HG02840 (cell line): Measurements from ENCODE around the gene CTNNA2.

Experiments
- ATAC-seq: cut with Tn5 transposase; IDR thresholded peaks from one replicate; pipeline ENCODE4 v1.9.1; 2021; ENCODE audit warnings: mild to moderate bottlenecking, moderate library complexity, moderate number of reproducible peaks; ENCODE audit not compliant: unreplicated experiment, low FRiP score

CTNNA2 gene

DNA sequence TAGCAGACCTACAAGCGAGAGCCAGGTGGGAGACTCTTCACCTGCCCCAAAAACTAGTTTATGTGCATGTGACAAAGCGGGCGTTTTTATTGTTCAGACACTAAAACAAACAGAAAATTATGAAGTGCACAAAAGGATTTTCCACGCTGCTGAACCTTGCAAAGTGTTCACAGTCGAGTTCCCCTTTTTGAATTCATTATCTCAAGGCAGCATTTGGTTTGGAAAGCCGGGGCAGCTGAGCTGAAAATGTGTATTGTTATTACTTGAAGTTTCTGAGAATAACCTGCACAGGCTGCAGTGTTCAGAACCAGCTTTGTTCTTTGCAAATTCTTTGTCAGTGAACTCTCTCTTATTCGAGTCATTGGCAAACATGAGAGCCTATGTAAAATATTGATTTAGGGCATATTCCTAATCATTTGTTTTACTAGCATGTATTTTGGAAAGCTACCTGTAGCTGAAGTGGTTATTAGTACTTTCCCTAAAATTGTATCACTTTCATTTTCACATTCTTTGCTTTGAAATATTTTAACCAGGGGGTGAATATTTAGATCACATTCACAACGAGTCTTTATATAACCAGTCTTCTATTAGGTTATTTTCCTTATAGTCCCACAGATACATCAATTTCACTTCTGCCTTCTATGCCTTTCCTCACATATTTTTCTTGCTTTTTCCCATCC is 732.2 kb downstream of the CTNNA2 start:
- ATAC-seq: no peak

DNA sequence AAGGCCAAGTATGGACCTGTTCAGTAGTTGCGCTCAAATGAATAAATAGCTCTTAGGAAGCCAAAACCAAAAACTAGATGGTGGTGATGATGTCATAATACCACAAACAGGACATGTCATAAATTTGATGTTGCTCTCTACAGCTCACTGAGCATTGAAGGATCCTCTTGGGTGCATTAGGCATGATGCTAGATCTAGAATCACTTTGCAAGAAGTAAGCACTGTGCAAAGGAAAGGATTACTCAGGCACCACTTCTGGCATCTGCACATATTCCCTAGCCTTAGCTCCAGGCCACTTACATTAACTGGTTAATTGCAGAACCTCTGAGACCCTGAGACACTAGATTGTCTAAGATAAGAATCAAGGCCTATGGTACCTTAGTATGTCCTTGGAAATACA is 733.7 kb downstream of the CTNNA2 start:
- no peak for ATAC-seq

DNA sequence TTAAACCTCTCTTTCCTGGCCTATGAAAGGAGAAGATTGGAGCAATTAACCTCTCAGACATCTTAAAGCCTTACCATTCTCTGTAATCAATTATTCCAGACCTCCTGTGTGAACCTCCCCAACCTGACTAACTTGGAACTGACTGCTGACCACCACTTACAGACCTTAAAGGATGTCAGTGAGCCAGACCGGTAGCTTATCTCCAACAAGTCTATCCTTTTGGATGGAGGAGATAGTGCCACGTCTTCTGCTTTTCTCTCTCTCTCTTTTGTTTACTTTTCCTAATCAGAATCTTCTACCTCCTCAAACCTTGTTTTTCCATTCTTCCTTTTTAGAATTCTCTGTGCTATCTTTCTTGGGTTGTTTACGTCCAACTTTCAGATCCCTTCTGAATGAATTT is 734.5 kb downstream of the CTNNA2 start:
- no peak for ATAC-seq

DNA sequence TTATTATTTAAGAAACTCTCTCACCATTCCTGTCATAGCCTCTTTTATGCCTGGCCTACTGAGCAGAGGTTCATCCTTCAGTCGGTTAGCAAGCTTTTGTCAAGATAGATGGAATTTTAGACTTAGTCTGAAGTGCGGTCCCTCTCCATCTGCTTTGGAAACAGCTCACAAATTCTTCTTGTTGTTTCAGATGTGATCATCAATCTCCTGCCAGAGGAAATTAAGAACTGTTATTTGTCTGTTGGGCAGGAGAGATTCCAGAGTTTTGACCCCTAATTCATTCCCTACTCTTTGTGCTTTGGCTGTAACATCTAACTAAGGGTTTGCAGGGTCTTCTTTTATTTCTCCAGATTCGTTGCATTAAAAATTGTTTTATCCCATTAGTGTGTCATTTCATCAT is 735.3 kb downstream of the CTNNA2 start:
- no peak for ATAC-seq

DNA sequence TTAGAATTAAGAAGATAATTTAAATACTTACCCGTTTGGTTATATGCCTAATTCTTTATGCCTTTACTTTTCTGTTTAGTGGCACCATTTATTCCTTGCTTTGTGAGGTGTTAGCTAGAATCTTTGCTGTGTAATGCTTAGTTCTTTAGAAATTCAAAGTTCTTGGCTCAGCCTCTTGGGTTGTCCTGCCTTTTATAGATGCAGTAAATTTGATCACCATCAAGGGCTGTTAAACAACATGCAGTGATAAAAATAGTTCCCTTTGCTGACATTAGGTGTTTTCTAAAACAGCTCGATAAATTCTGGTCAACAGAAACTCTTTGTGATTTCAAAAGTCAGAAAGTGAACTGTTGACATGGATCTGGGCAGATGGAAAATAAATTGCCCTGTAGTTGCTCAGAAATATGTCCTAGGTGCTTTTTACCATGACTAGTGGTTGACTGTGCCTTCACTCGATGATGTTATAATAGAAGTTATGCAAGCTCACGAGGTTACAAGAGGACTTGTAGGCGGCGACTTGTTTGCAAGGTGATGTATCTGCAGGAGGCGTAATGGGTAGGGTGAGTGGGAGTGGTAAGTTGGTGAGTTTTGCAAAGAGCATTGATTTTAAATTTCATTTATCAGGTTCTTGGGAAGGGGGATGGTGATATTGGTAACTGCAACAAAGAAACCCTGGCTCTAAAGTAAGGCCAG is 739.6 kb downstream of the CTNNA2 start:
- ATAC-seq: no peak

DNA sequence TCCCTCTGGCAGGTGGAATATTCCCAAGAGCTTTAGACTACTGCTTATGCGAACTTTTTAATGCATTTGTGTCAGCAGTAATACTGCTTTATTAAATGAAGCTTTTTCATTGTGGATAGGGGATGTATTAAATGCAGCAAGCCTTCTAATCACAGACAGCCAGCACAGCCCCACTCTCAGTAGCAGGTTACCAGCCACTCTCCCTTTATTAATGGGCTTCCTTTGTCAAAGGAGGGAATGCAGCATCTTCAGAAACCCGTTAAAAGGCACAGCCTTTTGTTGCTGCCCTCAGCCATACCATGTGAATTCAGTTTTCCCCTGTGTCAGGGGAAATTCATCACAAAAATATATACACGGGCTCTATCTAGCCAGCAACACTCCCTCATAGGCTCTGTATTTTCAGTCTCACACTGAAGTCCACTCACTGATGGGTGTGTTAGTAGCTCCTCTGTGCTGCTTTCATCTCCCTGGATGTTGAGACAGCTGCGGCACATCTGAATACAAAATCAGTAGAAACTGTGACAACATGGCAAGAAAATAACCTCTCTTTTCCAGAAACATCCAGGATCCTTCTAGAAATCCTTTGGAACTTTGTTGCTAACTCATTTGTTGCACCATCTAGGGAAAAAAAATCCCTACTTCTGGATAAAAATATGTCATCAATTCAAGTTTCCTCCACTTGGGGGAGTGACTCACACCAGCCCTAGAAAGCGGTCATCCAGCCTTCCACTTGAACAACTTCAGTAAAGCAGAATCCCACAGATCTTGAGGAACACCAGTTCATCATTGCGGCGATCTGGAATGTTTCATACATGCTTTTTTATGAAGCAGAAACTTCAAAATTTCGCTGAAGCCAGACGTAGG is 743.3 kb downstream of the CTNNA2 start:
- no peak for ATAC-seq

DNA sequence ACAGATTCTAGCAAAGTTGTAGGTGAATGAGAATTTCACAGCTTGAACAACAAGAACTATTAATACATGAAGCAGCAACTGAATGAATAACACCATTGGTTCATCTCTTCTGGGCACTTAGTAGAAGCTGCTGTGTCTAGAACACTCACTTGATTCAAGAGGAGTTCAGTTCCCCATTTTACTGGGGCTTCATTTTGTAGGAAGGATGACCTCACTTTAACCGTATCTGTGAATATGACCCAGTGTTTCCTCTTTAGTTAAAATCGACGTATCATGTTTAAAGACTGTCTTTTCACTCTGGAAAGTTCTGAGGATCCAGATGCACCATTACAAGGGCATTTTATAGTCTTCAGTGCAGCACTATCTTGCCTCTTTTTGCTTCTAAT is 743.9 kb downstream of the CTNNA2 start:
- no peak for ATAC-seq

DNA sequence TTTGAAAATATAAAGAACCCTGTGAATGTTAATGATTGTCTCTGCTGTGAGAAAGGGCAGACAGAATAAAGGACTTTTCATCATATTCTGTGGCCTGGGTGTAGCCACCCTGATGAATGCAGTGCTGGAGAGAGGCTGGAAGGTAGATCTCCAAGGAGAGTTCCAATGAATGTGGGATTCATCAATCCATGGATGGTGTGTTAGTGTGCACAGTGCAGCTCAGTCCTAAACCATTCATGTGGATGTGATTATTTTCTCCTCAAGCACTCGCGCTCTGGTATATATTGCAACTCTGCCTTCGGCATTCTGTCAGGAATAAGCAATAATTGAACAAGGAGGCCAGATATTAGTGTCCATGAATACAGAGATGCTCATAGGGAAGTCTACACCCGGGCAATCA is 744.6 kb downstream of the CTNNA2 start:
- no peak for ATAC-seq

DNA sequence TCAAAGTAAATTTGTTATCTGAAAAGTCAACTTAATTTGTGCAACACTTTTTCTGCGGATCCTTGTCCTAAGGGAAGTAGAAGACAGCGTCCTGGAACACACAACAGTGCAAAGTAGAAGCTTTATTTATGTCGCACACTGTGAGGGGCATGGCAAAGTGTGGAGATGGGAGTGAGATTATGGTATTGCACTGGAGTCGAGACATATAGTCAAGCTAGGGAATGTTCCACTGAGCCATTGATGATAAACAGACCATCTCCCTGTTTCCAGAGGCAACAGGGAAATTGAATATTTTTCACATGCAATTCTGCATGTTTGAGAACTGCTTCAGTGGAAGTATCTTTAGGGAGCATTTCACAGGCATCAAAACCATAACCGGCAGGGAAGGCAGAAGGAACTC is 745.5 kb downstream of the CTNNA2 start:
- no peak for ATAC-seq

DNA sequence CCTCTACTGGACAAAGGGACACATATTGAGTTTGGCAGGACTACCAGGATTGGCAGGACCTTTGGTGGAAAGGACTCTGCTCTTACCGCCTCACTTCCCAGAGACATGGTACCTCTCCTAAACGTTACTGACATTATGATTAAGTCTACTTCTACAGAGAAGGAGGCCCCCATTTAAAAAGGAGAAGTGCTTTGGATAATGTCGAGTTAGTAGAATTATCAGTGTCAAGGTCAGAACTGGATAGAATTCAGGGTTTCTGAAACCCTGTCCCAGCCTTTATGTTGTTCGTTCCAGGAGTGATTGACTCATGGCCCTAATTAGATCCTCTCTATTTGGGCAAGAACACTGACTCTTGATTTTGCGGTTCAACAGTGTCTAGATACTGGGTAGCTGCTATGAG is 745.9 kb downstream of the CTNNA2 start:
- ATAC-seq: no peak

DNA sequence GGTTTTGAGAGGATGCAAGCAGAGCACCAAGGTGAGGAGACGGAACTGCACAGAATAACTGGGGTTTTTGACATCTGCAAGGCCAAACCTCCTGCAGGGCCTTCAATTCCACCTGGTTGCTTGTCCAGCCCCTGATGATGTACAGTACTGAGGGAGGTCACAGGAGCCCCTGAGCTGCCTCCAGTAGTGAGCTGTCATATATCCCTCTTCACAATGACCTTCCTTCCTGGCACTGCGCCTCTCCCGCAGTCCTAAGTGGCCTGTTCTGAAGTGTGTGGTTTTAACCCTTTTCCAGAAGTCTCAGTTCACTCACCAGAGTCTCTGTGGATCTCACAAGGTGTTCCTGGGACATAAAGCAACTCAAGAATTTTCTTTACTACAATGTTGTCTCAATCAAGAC is 746.4 kb downstream of the CTNNA2 start:
- ATAC-seq: no peak

DNA sequence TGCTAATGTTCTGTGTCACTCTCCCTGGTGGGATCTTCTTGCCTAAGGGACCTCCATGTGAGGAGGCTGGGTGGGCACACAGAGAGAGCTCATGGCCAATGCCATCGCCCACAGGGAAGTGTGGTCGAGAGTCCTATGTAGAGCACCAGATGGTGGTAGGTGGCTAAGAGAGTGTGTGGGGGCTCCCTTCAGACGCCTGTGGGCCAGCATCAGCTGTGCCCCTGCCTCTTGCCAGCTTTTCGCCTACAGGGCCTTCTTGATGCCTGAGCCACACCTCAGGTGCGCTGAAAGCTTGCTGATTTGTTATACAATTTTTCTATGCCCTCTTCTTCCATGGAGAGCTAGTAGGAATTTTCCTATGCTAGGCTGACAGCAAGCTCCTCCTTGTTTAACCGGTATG is 753.4 kb downstream of the CTNNA2 start:
- ATAC-seq: no peak

DNA sequence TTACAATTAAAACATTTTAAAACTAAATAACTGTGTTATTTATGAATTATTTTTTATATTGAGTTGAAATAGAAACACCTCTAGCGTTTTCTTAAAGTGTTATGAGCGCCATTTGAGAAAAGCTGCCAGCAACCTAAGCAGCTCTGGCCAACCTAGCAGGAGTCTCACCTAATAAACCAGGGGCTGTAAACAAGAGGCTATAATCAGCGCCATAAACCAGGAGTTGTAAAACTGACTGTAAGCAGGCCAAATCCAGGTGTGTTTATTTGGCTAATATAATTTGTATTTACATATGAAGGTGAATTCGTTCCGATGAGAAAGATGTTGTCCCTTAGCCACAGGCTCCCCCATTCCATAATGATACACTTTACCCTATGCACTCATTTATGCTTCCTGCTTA is 757.0 kb downstream of the CTNNA2 start:
- ATAC-seq: no peak

DNA sequence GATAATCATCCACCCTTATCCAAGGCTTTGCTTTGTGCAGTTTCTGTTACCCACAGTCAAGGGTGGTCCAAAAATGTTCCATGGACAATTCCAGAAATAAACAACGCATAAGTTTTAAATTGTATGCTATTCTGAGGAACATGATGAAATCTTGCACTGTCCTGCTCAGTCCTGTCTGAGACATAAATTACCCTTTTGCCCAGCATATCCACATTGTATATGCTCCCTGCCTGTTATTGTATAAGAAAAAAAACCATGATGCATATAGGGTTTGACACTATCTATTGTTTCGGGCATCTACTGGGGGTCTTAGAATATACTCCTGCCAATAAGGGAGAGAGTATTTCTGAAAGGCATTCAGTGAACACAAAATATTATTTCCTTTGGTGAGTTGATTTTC is 767.7 kb downstream of the CTNNA2 start:
- no peak for ATAC-seq

DNA sequence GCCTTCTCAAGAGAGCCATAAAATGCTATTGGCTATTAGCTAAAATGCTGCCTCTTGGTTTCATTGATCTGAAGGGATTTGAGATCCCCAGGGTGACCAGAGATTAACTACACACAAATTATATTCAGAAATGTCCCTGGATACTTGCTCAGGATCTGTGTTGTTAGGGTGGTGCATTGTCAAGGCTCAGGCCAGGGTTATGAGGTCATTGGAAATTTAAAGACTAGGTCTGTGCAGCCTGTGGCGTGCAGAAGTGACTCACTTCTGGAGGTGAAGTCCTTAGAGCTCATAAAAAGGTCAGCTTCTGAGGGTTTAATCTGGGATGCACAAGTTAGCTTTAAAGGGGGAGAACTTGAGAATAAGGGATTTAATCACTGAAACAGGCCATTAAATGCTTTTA is 768.2 kb downstream of the CTNNA2 start:
- no peak for ATAC-seq

DNA sequence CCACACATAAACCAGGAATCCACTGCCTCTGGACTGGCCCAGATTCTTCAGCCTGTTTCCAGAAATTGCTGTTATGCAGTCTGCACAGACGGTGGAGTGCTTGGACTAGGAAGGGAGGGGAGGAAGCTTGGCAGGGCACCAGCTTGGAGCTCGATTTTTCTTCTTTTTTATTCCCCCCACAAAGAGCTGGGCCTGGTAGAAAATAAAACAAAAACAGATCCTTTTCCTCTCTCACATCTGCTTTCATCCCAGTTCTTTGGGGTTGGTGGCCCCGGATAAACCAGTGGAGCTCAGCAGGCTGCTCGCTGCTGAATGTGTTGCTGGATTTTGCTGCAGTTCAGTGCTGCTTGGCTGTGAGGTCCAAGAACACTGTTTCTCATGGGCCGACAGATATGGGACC is 775.7 kb downstream of the CTNNA2 start:
- ATAC-seq: no peak

DNA sequence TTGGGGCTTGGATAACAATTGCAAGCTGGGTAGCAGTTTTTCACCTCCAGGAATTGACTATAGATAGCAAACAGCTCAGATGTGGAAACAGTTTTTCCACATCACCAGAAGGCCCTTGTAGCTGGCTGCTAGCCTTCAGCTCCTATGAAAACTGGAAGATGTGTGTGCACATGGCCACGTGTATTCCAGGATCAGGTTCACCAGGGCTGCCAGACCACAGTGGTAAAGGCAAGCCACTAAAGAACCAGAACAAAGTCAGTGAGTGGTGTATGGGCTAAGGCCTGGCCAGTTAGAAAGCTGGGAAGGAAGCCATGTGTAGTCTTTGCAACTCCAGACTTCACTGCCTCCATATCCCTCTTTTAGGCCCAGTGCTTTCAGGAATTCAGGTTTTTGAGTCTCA is 778.8 kb downstream of the CTNNA2 start:
- no peak for ATAC-seq

DNA sequence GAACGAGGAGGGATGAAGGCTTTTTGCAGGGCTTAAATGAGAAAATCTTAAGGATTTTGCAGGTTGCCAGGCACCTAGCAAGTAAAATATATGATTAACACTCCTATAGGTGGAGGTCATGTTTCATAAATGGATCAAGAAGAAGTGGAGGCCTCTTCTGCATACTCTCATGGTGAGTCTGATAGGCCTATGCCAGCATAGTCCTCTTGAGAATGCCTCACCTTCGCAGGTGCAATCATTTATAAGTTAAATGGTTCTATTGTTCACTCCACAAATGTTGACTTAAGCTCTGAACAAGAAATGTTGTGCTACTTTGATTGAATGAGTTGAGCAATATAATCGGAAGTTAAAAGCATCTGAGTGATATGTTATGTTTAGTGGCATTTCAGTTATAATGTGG is 779.6 kb downstream of the CTNNA2 start:
- no peak for ATAC-seq

DNA sequence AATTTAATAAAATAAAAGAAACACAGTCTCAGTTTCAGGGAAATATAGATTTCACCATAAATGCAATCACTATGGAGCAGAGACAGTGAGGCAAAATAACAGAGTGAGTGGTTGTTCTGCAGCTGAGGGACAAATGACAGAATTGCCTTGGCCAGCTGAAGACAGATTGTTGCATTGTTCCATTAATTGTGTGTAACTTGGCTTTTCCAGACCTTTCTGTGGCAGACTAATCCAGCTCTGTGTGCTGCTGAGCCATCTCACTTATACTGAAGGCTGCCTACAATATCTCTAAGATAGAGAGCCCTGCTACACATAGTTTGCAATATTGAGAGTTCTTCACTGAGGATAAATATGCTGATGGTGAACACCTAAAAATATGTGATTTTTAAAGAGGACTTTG is 780.2 kb downstream of the CTNNA2 start:
- ATAC-seq: no peak

DNA sequence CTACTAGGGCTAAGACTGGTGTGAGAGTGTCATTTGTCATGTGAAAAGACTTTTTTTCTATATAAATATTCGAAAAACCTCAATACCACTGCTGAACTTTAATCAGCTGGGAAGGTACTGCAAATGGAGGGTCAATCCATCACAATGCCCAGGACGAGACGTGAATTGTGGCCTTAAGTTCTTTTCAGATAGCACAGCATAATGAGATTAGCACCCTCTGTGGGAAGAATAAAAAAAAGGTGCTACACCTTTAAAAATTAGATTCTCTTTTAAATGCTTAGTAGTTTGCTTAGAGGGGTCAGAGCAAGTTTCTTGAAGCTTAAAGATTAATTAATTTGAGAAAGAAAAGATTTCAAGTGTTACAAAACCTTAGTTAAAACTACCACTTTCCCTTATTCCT is 786.1 kb downstream of the CTNNA2 start:
- no peak for ATAC-seq

DNA sequence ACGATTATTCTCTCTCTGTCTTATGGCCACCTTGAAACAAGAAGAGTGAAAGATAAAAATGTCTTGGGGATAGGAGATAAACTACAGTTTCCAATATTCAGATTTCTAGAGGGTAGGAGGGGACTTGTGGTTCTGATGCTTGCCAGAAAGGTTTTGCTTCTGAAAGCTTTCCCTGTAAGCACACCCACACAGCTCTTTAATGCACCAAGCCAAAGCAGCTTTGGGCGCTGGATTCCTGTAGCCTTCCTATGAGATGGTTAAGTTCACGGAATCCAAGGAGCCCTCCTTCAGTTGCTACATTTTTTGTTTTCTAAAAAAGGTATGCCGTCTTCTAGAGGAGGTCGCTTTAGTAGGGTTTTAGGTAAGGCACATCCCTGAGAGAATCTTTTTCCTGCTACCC is 786.8 kb downstream of the CTNNA2 start:
- ATAC-seq: no peak

DNA sequence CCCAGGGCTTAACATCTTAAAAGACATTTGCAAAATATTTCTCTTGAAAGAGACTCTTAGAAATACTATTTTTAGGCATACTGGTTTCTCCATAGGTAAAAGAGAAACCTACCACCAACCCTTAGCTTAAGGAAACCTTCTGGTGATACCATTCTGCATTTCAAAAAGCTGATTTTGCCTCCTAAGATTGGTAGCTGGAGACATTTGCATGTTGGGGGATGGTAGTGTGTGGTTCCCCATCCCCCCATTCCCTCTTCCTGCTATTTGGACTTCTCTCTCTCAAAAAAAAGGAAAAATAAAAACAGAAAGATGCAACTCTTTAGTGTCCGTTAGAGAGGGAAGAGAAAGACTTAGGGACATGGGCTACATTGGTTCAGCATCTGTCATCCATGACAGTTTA is 787.5 kb downstream of the CTNNA2 start:
- no peak for ATAC-seq
